Coronary artery (tissue), 2 donors: ENCODE measurements around the gene CEACAM16.
"Not testable (repeated sequence)": the region's sequence is repeated elsewhere in the genome, so short reads cannot be mapped to it uniquely, and the experiment has no call there.

Experiments used
- DNase-seq: peaks from one replicate; pipeline ENCODE4 v3.0.0-alpha.2; 2017; ENCODE audit warnings: low spot score
- H3K27ac ChIP-seq, 2 donors: fragments of 200-600 bp; sonication (generic); one replicate each; pipeline ENCODE4 v1.5.1; 2016 to 2019
- H3K4me3 ChIP-seq: fragments of 200-600 bp; sonication (generic); 2 replicates; pipeline ENCODE4 v1.5.1; 2016; ENCODE audit warnings: mild to moderate bottlenecking, moderate library complexity
- TF ChIP-seq, protein P1 (sequence below): fragments of 200-600 bp; sonication (generic); IDR thresholded peaks from one replicate; pipeline ENCODE4 v1.5.1; 2019; ENCODE audit warnings: antibody characterized with exemption

The CEACAM16 gene

DNA sequence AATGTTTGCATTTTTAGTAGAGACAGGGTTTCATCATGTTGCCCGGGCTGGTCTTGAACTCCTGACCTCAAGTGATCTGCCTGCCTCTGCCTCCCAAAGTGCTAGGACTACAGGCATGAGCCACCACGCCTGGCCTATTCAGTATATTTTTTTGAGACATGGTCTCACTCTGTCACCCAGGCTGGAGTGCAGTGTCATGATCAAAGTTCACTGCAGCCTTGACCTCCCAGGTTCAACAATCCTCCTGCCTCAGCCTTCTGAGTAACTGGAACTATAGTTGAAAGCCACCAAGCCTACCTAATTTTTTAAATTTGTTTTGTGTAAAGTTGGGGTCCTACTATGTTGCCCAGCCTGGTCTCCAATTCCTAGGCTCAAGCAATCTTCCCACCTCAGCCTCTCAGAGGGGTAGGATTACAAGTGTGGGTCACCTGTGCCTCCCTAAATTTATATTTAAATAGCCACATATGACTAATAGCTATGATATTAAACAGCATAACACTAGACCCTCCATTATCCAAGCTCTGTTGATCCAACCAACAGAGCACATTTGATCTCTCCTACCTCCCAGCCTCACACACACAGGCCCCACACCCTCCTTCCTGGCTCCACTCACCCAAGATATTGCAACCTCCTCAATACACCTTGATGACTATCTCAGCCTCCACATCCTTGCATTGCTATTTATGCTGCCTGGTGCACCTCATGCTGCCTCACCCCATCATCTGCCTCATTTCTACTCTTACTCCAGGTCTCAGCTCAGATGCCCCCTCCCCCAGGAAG, 29.8 kb upstream of the CEACAM16 start:
- TF ChIP-seq, protein P1, sequence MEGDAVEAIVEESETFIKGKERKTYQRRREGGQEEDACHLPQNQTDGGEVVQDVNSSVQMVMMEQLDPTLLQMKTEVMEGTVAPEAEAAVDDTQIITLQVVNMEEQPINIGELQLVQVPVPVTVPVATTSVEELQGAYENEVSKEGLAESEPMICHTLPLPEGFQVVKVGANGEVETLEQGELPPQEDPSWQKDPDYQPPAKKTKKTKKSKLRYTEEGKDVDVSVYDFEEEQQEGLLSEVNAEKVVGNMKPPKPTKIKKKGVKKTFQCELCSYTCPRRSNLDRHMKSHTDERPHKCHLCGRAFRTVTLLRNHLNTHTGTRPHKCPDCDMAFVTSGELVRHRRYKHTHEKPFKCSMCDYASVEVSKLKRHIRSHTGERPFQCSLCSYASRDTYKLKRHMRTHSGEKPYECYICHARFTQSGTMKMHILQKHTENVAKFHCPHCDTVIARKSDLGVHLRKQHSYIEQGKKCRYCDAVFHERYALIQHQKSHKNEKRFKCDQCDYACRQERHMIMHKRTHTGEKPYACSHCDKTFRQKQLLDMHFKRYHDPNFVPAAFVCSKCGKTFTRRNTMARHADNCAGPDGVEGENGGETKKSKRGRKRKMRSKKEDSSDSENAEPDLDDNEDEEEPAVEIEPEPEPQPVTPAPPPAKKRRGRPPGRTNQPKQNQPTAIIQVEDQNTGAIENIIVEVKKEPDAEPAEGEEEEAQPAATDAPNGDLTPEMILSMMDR: no peak
- Histone ChIP-seq H3K27ac (no peak overlapping the region), H3K4me3 (no peak overlapping the region)
- no peak for DNase-seq

- H3K27ac ChIP-seq, H3K4me3 ChIP-seq, DNase-seq: not testable (repeated sequence)
These were observed 28.9 kb upstream of the CEACAM16 start for GRCh38 chr19:44670027-44670426.

DNA sequence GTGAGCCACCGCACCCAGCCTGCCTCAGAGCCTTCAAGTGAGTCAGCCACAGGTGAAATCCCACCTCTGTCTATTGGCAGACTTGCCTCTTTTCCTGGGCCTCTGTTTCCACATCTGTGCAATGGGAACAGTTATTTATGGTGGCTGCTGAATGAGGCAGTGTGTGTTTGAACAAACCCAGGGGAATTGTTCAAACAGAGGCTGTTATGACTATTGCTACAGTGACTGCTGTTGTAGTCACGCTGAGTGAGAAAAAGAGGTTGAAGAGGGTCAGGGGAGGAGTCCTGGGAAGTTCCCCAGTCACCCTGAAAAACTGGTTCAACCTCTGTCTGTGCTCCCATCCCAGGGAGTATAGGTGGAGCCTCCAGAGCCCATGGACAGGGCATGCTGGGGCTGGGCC, 27.6 kb upstream of the CEACAM16 start, which contains the start of gene CEACAM19:
Gene CEACAM19 (plus strand): TSS at position 83 of the 400 bp plus-strand sequence. CDS start 450 bp downstream, outside the sequence.
- no peak within 1 kb of the TSS for H3K4me3 ChIP-seq
- TF ChIP-seq, protein P1: no peak
- no peak within 1 kb of the TSS for H3K27ac ChIP-seq
- DNase-seq: no peak

- TF ChIP-seq, protein P1: no peak
- DNase-seq: no peak
- H3K4me3 ChIP-seq: no peak overlapping the region
- H3K27ac ChIP-seq: no peak overlapping the region
These were observed 26.7 kb upstream of the CEACAM16 start for GRCh38 chr19:44672226-44672625.

- H3K27ac ChIP-seq: no peak overlapping the region
- no peak overlapping the region for H3K4me3 ChIP-seq
- TF ChIP-seq, protein P1: no peak
- DNase-seq: no peak
These were observed 25.4 kb upstream of the CEACAM16 start for GRCh38 chr19:44673510-44673909.

GRCh38 chr19:44675521-44675920, 23.4 kb upstream of the CEACAM16 start:
- H3K4me3 ChIP-seq: no peak overlapping the region
- no peak for DNase-seq
- no peak overlapping the region for H3K27ac ChIP-seq
- TF ChIP-seq, protein P1: no peak

GRCh38 chr19:44677019-44677811, 21.7 kb upstream of the CEACAM16 start:
- Histone ChIP-seq H3K27ac (no peak overlapping the region), H3K4me3 (no peak overlapping the region)
- TF ChIP-seq, protein P1: no peak
- no peak for DNase-seq
